HG03520 (cell line): ENCODE results near the gene TNFRSF18.

Experiments used
- ATAC-seq: cut with Tn5 transposase; IDR thresholded peaks from one replicate; pipeline ENCODE4 v1.9.1; 2021; ENCODE audit warnings: mild to moderate bottlenecking, moderate library complexity; ENCODE audit not compliant: unreplicated experiment

The TNFRSF18 gene

DNA sequence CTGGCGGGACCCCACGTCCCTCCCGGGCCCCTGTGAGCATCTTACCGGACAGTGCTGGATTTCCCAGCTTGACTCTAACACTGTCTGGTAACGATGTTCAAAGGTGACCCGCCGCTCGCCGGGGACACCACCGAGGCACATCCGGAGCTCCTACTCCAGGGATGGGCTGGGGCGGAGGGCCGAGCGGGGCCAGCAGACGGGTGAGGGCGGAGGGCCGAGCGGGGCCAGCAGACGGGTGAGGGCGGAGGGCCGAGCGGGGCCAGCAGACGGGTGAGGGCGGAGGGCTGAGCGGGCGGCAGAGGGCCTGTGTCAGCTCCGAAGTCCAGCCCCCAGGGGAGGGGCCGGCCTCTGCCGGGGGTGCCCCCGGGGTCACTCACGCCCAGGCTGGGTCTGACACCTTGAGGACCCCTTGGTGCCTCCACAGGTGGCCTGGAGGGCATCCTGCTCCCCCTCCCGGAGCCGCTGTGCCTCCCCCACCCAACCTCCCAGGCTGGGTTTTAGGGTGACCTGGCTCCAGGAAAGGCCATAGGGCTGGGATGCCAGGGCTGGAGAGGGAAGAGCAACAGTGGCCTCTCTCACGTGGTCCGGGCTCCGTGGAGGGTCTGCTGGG lies 38.4 kb downstream of the TNFRSF18 start:
- ATAC-seq = no peak

DNA sequence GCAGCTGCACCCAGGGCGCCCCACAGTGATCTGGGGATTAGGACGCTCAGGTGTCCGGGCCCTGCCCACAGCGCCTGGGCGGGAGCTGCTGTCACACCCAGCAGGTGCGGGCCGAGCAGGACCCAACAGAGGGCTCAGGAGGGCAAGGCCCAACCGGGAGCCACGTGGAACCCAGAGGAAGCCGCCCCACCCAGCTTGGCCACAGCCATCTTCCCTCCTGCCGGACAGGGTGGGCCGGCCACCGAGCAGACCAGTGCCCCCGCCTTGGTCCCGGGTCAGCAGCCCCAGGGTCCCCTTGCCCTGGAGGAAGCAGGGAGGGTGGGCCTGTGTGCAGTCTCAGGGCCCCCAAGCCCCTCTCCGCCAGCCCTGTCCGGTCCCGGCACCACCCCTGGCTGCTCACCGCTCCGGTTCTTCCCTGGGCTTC lies 39.0 kb downstream of the TNFRSF18 start:
- ATAC-seq = no peak

DNA sequence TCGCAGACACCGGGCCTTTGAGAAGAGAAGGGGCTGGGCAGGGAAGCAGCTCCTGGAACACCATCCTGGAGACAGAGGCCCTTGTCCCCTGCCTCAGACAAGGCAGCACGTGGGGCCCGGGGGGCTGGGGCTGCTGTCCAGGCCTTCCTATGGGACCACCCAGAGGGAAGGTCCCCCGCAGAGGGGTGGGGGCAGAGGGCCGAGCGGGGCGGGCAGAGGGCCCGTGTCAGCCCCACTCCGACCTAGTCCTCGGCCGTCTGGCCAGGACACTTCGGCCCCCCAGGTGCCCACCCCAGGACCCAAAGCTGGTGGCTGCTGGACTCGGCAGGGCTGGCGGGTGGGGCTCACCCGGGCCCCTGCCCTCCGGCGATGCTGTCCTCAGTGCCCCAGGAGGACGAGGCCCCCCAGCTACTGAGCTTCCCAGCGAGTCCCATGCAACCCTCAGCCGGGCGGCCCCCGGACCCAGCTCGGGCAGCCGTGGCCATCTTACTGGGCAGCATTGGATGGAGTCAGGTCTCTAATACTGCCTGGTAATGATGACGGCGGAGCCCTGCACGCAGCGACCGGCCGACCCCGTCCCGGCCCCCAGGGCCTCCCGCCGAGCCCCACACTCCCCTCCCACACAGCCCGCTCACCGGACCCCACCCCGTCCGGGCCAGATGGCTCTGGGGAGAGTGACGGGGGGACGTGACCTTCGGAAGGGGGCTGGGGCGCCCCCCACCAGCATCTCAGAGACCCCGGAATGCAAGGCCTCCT lies 39.6 kb downstream of the TNFRSF18 start:
- ATAC-seq = no peak

GRCh38 chr1:1165900-1166421 lies 40.4 kb downstream of the TNFRSF18 start:
- ATAC-seq = no peak

- no peak for ATAC-seq
Measured at GRCh38 chr1:1165485-1165884, 40.9 kb downstream of the TNFRSF18 start.

- no peak for ATAC-seq
Measured at GRCh38 chr1:1164701-1165451, 41.5 kb downstream of the TNFRSF18 start.

DNA sequence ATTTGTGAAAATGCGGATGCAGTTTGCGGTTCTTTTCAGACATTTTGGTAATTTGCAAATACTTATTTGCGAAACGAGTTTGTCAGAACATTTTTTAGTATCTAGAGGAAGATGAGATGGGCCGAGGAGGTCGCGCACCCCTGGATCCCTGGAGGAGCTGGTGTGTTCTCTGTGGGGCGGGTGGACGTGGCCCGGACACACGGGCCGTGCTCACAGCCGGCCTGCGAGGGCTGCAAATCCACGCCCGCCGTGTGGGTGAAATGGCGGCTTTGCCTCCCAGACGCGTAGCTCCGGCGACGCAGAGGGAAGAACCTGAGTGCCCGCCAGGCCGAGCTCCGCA lies 42.1 kb downstream of the TNFRSF18 start:
- no peak for ATAC-seq

DNA sequence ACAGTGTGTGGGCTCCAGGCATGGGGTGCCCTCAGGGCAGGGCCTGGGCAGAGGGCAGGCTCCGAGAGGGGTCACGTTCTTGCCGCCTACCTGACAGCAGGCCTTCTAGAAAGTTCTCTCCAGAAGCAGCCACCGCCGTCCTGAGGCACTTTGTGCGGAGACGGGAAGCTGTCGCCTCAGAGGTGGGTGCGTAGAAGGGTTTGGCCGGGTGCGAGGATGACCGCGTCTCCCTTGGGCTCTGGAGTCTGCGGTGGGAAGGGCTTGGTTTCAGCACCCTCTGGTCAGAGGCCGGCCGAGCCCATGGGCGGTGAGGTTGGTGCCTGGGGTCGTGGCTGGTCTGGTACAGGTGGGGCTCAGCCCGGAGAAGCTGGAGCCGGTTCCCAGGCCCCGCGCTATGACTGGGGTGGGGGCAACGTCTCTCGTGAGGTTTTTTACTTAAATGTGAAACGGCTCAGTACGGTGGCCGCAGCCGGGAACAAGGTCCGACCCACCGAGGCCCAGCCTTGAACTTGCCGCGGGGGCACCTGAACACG lies 42.8 kb downstream of the TNFRSF18 start:
- no peak for ATAC-seq

- no peak for ATAC-seq
Measured at GRCh38 chr1:1162597-1163537, 43.5 kb downstream of the TNFRSF18 start.

- ATAC-seq = no peak
Measured at GRCh38 chr1:1161683-1162079, 44.7 kb downstream of the TNFRSF18 start.

DNA sequence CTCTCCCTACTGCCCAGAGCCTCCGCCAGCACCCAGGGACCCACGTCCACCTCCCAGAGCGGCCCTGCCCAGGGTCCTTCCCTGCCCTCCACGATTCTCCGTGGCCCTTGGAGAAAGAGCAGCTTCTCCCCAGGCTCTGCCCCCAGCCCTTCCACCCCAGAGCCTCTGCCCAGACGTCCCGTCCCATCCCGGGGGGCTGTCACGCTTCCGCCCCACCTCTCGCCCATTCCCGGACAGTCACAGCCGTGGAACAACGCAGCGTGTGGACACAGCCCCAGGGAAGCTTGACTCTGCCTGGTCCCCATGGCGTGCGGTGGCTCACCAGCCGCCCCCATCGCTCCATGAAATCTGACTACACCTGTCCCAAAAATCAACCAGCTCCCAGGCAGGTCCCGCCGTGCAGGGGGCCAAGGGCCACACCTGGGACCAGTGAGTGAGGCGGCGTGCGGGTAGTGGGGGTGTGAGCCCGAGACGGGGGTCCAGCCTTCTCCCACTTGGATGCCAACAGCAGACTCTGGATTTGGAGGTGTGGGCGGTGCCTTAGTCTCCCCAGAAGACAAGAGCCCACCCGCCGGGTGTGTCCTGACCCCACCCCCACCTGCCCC lies 45.2 kb downstream of the TNFRSF18 start:
- ATAC-seq = no peak

GRCh38 chr1:1160281-1160930 lies 46.0 kb downstream of the TNFRSF18 start:
- ATAC-seq = no peak

DNA sequence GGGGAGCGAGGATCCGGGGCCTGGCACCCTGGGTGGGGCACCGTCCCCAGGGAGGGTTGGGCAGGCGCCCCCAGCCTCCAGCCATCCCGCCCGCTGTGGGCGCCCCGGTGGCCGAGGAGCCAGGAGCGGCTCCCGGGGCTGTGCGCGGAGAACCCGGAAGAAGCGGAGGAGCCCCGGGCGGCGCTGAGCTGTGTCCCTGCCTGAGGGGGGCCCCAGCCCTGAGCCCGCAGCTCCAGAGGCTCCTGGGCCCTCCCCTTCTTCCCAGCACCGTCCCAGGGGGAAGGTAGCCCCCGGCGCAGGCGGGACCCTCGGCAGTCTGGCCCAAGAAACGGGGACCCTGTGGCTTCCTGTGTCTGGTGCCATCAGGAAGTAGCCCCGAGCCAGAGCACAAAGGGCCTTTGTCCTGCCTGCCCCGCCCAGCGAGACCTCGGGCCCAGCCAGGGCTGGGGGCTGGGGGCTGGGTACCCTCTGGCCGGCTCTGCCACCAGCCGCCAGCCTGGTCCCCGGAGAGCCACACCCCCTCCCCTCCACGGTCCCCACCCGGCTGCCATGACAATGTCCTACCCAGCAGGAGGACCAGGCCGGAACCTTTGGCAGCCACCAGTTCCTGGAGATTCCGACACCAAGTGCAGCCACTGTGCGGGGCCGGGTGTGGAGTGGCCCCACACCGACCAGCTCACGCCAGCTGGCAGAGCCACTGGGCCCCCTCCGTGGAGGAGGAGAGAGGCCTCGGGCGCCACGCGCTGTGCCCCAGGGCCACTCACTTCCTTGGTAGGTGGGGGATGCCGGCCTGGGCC lies 48.3 kb downstream of the TNFRSF18 start:
- ATAC-seq = no peak

- no peak for ATAC-seq
Measured at GRCh38 chr1:1157426-1157913, 48.9 kb downstream of the TNFRSF18 start.

GRCh38 chr1:1157033-1157365 lies 49.4 kb downstream of the TNFRSF18 start:
- no peak for ATAC-seq

DNA sequence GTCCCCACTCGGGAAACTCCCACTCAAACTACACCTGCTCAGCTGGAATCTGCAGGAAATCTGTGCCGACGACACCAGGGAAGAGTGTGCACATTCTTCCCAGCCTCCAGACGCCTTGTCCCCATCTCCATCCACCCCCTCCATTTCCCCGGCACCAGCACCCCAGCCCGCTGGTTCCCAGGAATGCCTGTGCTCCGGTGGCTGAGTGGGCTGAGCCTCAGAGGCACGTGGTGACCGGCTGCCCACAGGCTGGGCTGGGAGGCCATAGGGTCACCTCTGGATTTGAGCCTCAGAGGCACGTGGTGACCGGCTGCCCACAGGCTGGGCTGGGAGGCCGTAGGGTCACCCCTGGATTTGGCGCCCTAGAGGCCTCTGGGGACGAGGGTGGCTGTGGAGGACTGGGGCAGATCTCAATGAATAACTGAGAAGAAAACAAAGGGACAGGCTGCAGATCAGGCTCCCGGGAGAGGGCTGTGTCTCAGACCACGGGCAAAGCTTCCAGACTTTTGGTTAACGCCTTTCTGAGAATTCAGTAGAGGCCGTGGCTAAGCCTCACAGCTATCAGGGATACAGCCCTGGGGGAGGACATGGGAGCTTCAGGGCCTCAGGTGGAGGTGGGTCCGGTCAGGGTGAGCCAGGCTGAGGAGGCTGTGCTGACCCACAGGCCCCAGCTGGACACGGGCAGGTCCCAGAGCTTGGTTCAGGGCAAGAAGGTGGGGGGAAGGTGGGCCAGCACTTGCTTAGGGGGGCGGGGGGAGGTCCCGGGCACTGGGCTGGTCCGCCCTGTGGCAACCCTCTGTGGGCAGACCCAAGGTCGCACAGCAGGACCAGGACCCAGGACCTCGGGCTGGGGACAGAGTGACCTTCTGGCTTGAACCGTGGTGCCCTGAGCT lies 50.0 kb downstream of the TNFRSF18 start:
- ATAC-seq = no peak

- ATAC-seq = no peak
Measured at GRCh38 chr1:1155258-1155657, 51.1 kb downstream of the TNFRSF18 start.

DNA sequence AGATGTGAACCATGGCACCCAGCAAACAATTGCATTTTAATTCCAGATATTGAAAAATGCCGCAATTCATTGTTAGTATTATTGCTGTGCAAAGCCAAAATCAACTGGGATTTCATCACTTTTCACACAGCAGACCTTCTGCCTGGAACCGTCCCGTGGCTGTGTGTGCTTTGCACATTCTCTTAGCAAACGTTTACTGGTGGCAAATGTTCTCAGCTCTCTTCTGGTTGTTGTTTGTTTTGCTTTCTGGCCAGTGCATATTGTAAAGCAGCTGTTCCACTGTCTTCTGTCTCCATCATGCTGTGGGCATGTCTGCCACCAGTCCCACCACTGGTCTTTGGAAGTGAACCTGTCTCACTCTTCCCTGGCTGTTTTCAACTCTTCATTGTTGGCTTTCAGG lies 52.5 kb downstream of the TNFRSF18 start:
- no peak for ATAC-seq
